Body of pancreas (tissue), 4 donors: Measurements from ENCODE around the gene DEPDC7.

ENCODE experiments used
- POLR2A ChIP-seq, 3 donors: fragments of 450-650 bp; IDR thresholded peaks; one replicate each; pipeline ENCODE4 v1.6.1; 2016; ENCODE audit warnings: antibody characterized with exemption in 3 of 3, mild to moderate bottlenecking in 2 of 3
- TF ChIP-seq, protein P1 (sequence below), 7 experiments: fragments of 450-650 bp in 4 of 7; fragments of 200-600 bp in 3 of 7; sonication (generic) in 3 of 7; IDR thresholded peaks; one replicate each; pipeline ENCODE4 v1.5.1; 2016 to 2019; ENCODE audit warnings: antibody characterized with exemption in 7 of 7

DNA sequence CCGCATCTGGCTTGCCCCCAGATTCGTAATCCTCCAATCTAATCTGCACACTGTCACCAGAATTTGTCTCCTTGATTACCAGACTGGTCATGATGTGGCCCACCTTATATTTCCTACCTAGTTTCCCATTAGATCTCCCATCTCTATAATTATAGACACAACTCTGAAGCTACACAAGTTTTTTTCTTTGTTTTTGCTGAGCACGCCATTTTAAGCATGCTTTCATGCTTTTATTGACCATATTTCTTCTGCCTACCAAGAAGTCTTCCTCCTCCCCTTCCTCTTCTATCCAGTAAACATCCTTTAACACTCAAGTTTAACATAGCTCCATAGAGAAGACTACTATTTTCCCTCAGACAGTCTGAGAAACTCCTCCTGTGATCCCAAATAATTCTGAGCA is 24.3 kb upstream of the DEPDC7 start:
- TF ChIP-seq, protein P1, sequence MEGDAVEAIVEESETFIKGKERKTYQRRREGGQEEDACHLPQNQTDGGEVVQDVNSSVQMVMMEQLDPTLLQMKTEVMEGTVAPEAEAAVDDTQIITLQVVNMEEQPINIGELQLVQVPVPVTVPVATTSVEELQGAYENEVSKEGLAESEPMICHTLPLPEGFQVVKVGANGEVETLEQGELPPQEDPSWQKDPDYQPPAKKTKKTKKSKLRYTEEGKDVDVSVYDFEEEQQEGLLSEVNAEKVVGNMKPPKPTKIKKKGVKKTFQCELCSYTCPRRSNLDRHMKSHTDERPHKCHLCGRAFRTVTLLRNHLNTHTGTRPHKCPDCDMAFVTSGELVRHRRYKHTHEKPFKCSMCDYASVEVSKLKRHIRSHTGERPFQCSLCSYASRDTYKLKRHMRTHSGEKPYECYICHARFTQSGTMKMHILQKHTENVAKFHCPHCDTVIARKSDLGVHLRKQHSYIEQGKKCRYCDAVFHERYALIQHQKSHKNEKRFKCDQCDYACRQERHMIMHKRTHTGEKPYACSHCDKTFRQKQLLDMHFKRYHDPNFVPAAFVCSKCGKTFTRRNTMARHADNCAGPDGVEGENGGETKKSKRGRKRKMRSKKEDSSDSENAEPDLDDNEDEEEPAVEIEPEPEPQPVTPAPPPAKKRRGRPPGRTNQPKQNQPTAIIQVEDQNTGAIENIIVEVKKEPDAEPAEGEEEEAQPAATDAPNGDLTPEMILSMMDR (IDR thresholded peaks at IDR 0.05): no peak
- no peak for TF ChIP-seq POLR2A (IDR thresholded peaks at IDR 0.05)
